ENCODE measurements around the gene VAV2. TPM values are rescaled to one million over a fixed set of nuclear protein-coding genes. Genes with fewer than 3 reads are reported as not detected.

The VAV2 gene
- polyA plus RNA-seq, 1 of the 3 experiments (the other 2 are of a cell fraction) = 14.9 TPM

- no peak for TF ChIP-seq TAF1 (IDR thresholded peaks at IDR 0.05; ENCODE audit: borderline replicate concordance, low read depth, low read length)
- TF ChIP-seq YY1 (IDR thresholded peaks at IDR 0.05; ENCODE audit: low read depth) = no peak
- TF ChIP-seq EP300 (IDR thresholded peaks at IDR 0.05; ENCODE audit: borderline replicate concordance in 1 of 2, low read depth in 1 of 2, low read length in 1 of 2) = no peak
- TF ChIP-seq, protein P1, sequence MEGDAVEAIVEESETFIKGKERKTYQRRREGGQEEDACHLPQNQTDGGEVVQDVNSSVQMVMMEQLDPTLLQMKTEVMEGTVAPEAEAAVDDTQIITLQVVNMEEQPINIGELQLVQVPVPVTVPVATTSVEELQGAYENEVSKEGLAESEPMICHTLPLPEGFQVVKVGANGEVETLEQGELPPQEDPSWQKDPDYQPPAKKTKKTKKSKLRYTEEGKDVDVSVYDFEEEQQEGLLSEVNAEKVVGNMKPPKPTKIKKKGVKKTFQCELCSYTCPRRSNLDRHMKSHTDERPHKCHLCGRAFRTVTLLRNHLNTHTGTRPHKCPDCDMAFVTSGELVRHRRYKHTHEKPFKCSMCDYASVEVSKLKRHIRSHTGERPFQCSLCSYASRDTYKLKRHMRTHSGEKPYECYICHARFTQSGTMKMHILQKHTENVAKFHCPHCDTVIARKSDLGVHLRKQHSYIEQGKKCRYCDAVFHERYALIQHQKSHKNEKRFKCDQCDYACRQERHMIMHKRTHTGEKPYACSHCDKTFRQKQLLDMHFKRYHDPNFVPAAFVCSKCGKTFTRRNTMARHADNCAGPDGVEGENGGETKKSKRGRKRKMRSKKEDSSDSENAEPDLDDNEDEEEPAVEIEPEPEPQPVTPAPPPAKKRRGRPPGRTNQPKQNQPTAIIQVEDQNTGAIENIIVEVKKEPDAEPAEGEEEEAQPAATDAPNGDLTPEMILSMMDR (IDR thresholded peaks at IDR 0.05) = no peak
- TF ChIP-seq RXRA (IDR thresholded peaks at IDR 0.05; ENCODE audit: borderline replicate concordance, low read depth) = no peak
- TF ChIP-seq RCOR1 (IDR thresholded peaks at IDR 0.05; ENCODE audit: low read length) = no peak
Observed at GRCh38 chr9:133772581-133772980, 219.5 kb downstream of the VAV2 start (continued).

- no peak overlapping the region for H3K9ac ChIP-seq
- no peaks in the 10 kb centered on the region for H4K20me1 ChIP-seq (ENCODE audit: insufficient read depth)
- no peak overlapping the region for H3K27ac ChIP-seq (ENCODE audit: low read depth in 2 of 2, low read length in 1 of 2)
- H3K79me2 ChIP-seq (ENCODE audit: insufficient read depth) = no peaks in the 10 kb centered on the region
- peaks cover 9% of the 10 kb centered on the region; the same call in 1 of the 2 replicates for H3K9me3 ChIP-seq
- ChIA-PET POLR2A (interaction anchor here (0.6 kb wide), 1 partner anchor 9 kb away, joined by 3 read pairs; no protein-coding TSS in a partner anchor), CTCF (interaction anchor here (1.0 to 5.7 kb wide), 4 partner anchors 9 to 223 kb away, joined by 4 to 46 read pairs (median 6); no protein-coding TSS in a partner anchor)
- no peak for DNase-seq
- no peak for TF ChIP-seq YY1 (IDR thresholded peaks at IDR 0.05; ENCODE audit: low read depth)
- TF ChIP-seq PBX3 (IDR thresholded peaks at IDR 0.05) = no peak
- no peak for TF ChIP-seq EP300 (IDR thresholded peaks at IDR 0.05; ENCODE audit: borderline replicate concordance in 1 of 2, low read depth in 1 of 2, low read length in 1 of 2)
- no peak for TF ChIP-seq TEAD4 (IDR thresholded peaks at IDR 0.05; ENCODE audit: borderline replicate concordance, insufficient read depth)
- no peak for TF ChIP-seq GATA2 (CRISPR knock-in tag; IDR thresholded peaks at IDR 0.05)
- TF ChIP-seq GABPA (IDR thresholded peaks at IDR 0.05; ENCODE audit: low read depth) = no peak
- H2AFZ ChIP-seq (ENCODE audit: low read depth) = no peak overlapping the region
- no peak overlapping the region for H3K4me2 ChIP-seq
- no peak overlapping the region for H3K4me3 ChIP-seq (ENCODE audit: low read depth in 2 of 2, low read length in 1 of 2)
- 91% methylated on average over 11 of the region's 26 CpGs for WGBS (ENCODE audit: low lambda C conversion rate)
- H3K27me3 ChIP-seq (ENCODE audit: insufficient read depth) = no peaks in the 10 kb centered on the region
- H3F3A ChIP-seq (replicated peaks; ENCODE audit: insufficient read depth) = peaks cover 3% of the 10 kb centered on the region
- no peaks in the 10 kb centered on the region for H3K9me2 ChIP-seq
- peaks cover 0 to 19% of the 10 kb centered on the region in 2 experiments; a peak in 1 of 4 replicates for H3K4me1 ChIP-seq (ENCODE audit: control insufficient read depth in 1 of 2, insufficient read depth in 2 of 2, low read depth in 1 of 2, low read length in 1 of 2)
- peaks cover 45 to 62% of the 10 kb centered on the region in 2 experiments for H3K36me3 ChIP-seq (replicated peaks in 1 of 2; ENCODE audit: control insufficient read depth in 1 of 2, insufficient read depth in 2 of 2, low read length in 1 of 2)
Observed at GRCh38 chr9:133771486-133772482, 220.3 kb downstream of the VAV2 start.

All from SK-N-SH (cell line).